ENCODE measurements around the gene FCF1. TPM values are rescaled to one million over a fixed set of nuclear protein-coding genes. Genes with fewer than 3 reads are reported as not detected.

FCF1 gene
- total and polyA plus RNA-seq, 2 donors from 2014 or later: 19.7 to 49.6 TPM

GRCh38 chr14:74675219-74675618, 37.7 kb upstream of the FCF1 start:
- no peak for FAIRE-seq
- H3K27me3 ChIP-seq (ENCODE audit: control insufficient read depth, insufficient read depth, low read length): no peaks in the 10 kb centered on the region

DNA sequence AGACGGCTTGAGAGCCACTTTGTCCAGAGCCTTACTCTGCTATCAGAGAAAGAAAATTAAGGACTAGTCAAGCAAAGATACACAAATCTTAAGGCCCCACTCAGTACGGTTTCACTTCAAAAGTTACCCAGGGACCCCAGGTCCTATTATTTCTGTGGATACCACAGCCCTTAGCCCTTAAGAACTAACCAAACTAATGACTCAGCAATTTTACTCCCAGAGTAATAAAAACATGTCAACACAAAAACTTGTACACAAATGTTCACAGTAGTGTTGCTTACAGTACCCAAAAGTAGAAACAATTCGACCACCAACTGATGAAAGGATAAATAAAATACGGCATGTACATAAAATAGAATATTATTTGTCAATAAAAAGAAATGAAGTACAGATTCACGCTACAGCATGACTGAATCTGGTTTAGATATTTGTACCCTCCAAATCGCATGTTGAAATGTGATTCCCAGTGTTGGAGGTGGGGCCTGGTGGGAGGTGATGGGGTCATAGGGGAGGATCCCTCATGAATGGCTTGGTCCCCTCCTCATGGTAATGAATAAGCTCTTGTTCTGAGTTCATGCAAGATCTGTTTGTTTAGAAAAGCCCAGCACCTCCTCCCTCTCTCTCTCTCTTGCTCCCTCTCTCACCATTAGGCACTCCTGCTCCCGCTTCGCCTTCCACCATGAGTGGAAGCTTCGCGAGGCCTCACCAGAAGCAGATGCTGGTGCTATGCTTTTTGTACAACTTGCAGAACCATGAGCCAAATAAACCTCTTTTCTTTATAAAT, 30.6 kb upstream of the FCF1 start:
- H3K36me3 ChIP-seq (ENCODE audit: control insufficient read depth in 2 of 3, insufficient read depth in 3 of 3, low read length in 3 of 3): peaks cover 2 to 10% (median 7%) of the 10 kb centered on the region in 3 donors
- no peak for FAIRE-seq
- no peaks in the 10 kb centered on the region for H3K9me3 ChIP-seq (ENCODE audit: control insufficient read depth in 2 of 3, insufficient read depth in 1 of 3, low read length in 3 of 3)
- no peaks in the 10 kb centered on the region for H3K27me3 ChIP-seq (ENCODE audit: control insufficient read depth, insufficient read depth, low read length)
- no peaks in the 10 kb centered on the region for H3K4me1 ChIP-seq (ENCODE audit: control insufficient read depth in 2 of 3, insufficient read depth in 2 of 3, low read depth in 1 of 3, low read length in 3 of 3)
- intact Hi-C loops (cut with DNase I): no loop called here
- no peak overlapping the region for H3K4me3 ChIP-seq (ENCODE audit: low read length in 3 of 3)
- DNase-seq: peak in 2 of 5 donors; percentile 14 to 25
- H3K9ac ChIP-seq (ENCODE audit: low read length in 3 of 3): no peak overlapping the region
- no peak overlapping the region for H3K27ac ChIP-seq (ENCODE audit: low read depth in 2 of 2, low read length in 2 of 2)
- TF ChIP-seq, protein P1, sequence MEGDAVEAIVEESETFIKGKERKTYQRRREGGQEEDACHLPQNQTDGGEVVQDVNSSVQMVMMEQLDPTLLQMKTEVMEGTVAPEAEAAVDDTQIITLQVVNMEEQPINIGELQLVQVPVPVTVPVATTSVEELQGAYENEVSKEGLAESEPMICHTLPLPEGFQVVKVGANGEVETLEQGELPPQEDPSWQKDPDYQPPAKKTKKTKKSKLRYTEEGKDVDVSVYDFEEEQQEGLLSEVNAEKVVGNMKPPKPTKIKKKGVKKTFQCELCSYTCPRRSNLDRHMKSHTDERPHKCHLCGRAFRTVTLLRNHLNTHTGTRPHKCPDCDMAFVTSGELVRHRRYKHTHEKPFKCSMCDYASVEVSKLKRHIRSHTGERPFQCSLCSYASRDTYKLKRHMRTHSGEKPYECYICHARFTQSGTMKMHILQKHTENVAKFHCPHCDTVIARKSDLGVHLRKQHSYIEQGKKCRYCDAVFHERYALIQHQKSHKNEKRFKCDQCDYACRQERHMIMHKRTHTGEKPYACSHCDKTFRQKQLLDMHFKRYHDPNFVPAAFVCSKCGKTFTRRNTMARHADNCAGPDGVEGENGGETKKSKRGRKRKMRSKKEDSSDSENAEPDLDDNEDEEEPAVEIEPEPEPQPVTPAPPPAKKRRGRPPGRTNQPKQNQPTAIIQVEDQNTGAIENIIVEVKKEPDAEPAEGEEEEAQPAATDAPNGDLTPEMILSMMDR (IDR thresholded peaks at IDR 0.05; ENCODE audit: borderline replicate concordance, extremely low read depth, insufficient read depth): no peak

More at GRCh38 chr14:74675219-74675618, 37.7 kb upstream of the FCF1 start:
- Histone ChIP-seq H3K4me1 (ENCODE audit: control insufficient read depth in 2 of 3, insufficient read depth in 2 of 3, low read depth in 1 of 3, low read length in 3 of 3) (no peaks in the 10 kb centered on the region), H3K36me3 (ENCODE audit: control insufficient read depth in 2 of 3, insufficient read depth in 3 of 3, low read length in 3 of 3) (peaks cover 5 to 43% (median 28%) of the 10 kb centered on the region in 3 donors), H3K9me3 (ENCODE audit: control insufficient read depth in 2 of 3, insufficient read depth in 1 of 3, low read length in 3 of 3) (no peaks in the 10 kb centered on the region), H3K27ac (ENCODE audit: low read depth in 2 of 2, low read length in 2 of 2) (no peak overlapping the region), H3K4me3 (ENCODE audit: low read length in 3 of 3) (no peak overlapping the region), H3K9ac (ENCODE audit: low read length in 3 of 3) (no peak overlapping the region)
- intact Hi-C loops (cut with DNase I): no loop called here
- TF ChIP-seq, protein P1 (IDR thresholded peaks at IDR 0.05; ENCODE audit: borderline replicate concordance, extremely low read depth, insufficient read depth): no peak
- no peak for DNase-seq

DNA sequence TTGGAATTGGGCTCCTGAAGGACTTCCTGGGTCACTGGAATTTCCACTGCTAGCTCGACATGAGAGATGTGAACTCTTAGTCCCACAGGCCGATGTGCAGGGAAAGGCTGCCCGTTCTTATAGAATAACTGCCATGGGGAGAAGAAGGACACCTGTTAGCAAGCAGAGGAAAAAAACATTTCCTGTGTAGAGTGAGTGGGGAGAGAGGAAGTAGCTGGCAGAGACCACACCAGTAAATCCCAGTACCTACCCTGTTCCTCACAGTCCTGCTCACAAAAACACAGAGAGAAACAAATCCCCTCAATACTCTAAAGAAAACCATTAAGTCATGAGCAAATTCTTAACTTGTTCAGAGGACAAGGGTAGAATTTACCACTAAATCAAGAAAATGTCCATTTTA, 29.5 kb upstream of the FCF1 start:
- H3K36me3 ChIP-seq (ENCODE audit: control insufficient read depth in 2 of 3, insufficient read depth in 3 of 3, low read length in 3 of 3): peaks cover 2 to 10% (median 9%) of the 10 kb centered on the region in 3 donors
- no peak for FAIRE-seq
- no peak overlapping the region for H3K27ac ChIP-seq (ENCODE audit: low read depth in 2 of 2, low read length in 2 of 2)

More for the DNA sequence above, 29.5 kb upstream of the FCF1 start:
- H3K9ac ChIP-seq (ENCODE audit: low read length in 3 of 3): no peak overlapping the region
- no peaks in the 10 kb centered on the region for H3K27me3 ChIP-seq (ENCODE audit: control insufficient read depth, insufficient read depth, low read length)
- H3K9me3 ChIP-seq (ENCODE audit: control insufficient read depth in 2 of 3, insufficient read depth in 1 of 3, low read length in 3 of 3): no peaks in the 10 kb centered on the region
- H3K4me1 ChIP-seq (ENCODE audit: control insufficient read depth in 2 of 3, insufficient read depth in 2 of 3, low read depth in 1 of 3, low read length in 3 of 3): no peaks in the 10 kb centered on the region
- intact Hi-C loops (cut with DNase I): no loop called here
- TF ChIP-seq, protein P1 (IDR thresholded peaks at IDR 0.05; ENCODE audit: borderline replicate concordance, extremely low read depth, insufficient read depth): no peak
- no peak for DNase-seq
- no peak overlapping the region for H3K4me3 ChIP-seq (ENCODE audit: low read length in 3 of 3)
